GM08714 (cell line): ENCODE data around the gene BTD.
"Not testable (repeated sequence)": the region's sequence is repeated elsewhere in the genome, so short reads cannot be mapped to it uniquely, and the experiment has no call there.

Experiments
- H3K4me3 ChIP-seq: fragments of 200-500 bp; sonication (Bioruptor generic); 2 replicates; pipeline ENCODE4 v1.5.1; 2014; ENCODE audit warnings: mild to moderate bottlenecking, low read length, inconsistent platforms
- ZNF274 ChIP-seq: IDR thresholded peaks from 2 replicates; pipeline ENCODE4 v1.6.1; 2012; ENCODE audit warnings: mild to moderate bottlenecking, low read depth, low read length

Gene BTD

DNA sequence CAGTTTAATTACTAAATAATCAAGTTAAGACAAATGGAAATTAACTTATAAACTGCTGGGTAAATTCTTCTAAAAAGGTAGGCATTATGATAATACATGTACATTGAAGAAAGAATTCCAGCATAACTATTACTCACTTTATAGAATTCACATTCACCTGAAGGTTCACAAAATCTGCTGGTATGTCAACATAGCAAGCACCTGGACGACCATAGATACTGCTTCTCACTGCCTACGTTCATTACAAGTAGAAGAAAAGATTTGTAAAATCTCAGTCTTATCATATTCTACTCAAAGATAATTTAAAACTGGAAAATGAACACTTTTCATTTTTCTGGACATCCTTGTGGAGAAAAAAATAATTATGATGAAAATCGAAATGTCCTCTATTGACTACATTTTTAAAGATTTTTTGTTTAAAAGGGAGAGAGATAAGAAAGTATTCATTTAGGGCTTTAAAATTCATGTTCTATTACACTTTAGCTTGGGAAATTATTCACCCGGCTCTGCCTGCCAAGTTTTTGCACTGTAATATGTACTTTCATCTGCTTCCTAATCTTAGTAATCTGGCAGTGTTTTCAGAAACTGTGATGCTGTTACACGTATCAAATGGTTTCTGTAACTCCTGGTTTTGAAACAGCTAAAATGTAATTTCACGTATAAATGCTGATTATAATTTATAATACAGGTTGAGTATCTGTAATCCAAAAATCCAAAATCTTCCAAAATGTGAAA lies 16.3 kb upstream of the BTD start:
- TF ChIP-seq ZNF274 = no peak

DNA sequence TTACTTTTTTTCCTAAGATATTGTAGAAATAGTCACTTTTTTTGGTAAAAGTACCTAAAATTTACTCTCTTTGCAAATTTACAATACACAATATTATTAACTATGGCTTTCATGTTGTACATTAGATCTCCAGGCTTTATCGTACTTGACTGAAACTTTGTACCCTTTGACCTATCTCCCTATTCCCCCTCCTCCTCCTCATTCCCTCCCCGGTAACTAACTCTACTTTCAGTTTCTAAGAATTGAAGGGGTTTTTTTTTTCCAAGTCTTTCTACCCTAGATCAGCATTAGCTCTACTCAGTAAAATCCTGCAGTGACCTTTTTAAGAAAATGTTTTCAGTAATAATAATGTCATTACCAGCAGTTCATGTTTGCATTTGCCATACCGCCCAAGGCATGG lies 10.3 kb upstream of the BTD start:
- no peak for TF ChIP-seq ZNF274
- H3K4me3 ChIP-seq = no peak overlapping the region

More for the DNA sequence above, 16.3 kb upstream of the BTD start:
- no peak overlapping the region for H3K4me3 ChIP-seq

- no peak for TF ChIP-seq ZNF274
- no peak overlapping the region for H3K4me3 ChIP-seq
Observed at GRCh38 chr3:15591928-15592327, 9.6 kb upstream of the BTD start.

DNA sequence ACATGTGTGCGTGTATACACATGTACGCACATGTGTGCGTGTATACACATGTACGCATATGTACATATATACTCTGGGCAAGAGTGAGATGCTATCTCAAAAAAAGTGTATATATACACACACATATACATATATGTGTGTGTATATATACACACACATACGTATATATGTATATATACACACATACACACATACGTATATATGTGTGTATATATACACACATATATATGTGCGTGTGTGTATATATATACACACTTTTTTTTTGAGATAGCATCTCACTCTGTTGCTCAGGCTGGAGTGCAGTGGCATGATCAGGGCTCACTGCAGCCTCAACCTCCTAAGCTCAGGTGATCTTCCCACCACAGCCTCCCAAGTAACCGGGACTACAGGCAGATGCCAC lies 8.6 kb upstream of the BTD start:
- TF ChIP-seq ZNF274 = no peak

DNA sequence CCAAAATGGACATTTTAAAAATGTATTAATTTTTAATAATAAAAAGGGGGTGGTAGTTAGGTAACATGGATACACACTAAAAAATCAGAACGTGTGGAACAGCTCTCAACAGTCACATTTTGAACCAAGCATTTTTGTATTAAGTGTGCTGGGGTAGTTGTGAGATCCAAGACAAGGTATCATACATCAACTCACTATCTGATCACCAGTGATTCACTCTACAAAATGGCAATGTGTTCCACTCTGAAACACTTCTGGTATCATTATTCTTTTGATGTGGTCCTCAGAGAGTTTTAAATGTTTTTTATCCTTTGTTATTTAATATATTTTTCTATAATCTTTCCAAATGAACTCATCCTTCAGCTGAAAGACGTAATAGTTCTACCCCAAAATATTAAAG lies 5.6 kb upstream of the BTD start:
- TF ChIP-seq ZNF274 = no peak
- H3K4me3 ChIP-seq = no peak overlapping the region

More for the DNA sequence above, 8.6 kb upstream of the BTD start:
- no peak overlapping the region for H3K4me3 ChIP-seq

DNA sequence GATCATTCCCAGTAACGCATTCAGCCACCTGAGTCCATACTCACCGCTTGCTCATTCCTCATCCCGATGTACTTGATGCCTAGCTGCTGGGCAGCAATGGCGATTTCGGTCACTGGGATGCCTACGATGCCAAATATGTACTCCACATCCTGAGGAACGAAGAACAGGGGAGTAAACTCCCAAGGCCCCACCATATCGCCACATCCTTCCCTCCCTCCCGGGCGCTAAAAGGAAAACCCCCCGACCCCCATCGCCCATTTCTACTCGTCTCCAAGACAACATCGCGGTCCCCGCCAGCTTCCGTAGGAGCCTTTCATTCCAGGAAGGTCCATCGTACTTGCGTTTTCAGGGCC lies 523 bp upstream of the BTD start:
- TF ChIP-seq ZNF274 = no peak
- peak overlapping the region; percentile 84 for H3K4me3 ChIP-seq

GRCh38 chr3:15602146-15602536 lies 596 bp downstream of the BTD start:
- TF ChIP-seq ZNF274 = no peak
- peak overlapping the region; percentile 92 for H3K4me3 ChIP-seq

DNA sequence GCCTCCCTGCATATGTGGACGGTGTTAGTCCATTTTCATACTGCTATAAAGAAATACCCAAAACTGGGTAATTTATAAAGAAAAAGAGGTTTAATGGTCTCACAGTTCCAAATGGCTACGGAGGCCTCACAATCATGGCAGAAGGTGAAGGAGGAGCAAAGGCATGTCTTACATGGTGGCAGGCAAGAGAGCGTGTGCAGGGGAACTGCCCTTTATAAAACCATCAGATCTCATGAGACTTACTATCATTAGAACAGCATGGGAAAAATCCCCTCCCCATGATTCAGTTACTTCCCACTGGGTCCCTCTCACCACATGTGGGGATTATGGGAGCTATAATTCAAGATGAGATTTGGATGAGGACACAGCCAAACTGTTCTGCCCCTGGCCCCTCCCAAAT lies 1.3 kb downstream of the BTD start:
- H3K4me3 ChIP-seq = peak overlapping the region; percentile 92; the same call in 1 of the 2 replicates

DNA sequence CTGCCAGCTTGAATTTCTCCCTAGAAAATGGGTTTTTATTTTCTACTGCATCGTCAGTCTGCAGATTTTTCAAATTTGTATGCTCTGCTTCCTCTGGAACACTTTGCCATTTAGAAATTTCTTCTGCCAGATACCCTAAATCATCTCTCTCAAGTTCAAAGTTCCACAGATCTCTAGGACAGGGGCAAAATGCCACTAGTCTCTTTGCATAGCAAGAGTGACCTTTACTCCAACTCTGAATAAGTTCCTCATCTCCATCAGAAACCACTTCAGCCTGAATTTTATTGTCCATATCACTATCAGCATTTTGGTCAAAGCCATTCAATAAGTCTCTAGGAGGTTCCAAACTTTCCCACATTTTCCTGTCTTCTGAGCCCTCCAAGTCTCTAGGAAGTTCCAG lies 3.0 kb downstream of the BTD start:
- not testable (repeated sequence) for H3K4me3 ChIP-seq

- no peak overlapping the region for H3K4me3 ChIP-seq
- TF ChIP-seq ZNF274 = no peak
Observed at GRCh38 chr3:15606434-15606891, 4.9 kb downstream of the BTD start.

DNA sequence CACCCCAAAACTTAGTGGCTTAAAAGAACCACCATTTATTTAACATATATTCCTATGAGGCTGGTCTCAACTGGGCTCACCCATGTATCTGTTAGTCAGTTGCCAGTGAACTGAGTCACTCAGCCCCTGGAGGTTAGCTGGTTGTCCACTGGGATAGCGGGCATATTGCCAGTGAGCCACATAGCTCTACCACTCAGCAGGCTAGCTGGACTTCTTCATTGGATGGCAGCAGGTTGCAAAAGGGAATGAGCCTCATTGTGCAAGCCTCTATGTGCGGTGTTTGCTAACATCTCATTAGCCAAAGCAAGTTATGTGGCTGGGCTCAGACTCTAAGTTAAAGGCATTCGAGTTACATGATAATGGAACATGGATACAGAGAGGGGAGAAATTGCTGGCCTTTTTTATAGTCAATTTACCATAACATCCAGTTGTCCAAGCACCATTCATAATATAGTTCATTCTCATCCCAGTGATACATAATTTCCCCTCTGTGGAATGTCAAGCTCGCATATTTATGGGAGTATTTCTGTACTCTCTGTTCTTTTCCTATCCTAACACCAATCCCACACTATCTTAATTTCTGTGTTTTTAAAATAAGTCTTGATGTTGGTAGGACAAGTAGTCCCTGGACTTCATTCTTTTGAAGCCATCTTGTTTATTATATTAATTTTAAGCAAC lies 8.7 kb downstream of the BTD start:
- TF ChIP-seq ZNF274 = no peak
- H3K4me3 ChIP-seq = no peak overlapping the region

GRCh38 chr3:15611018-15611417 lies 9.5 kb downstream of the BTD start:
- no peak for TF ChIP-seq ZNF274
- no peak overlapping the region for H3K4me3 ChIP-seq

GRCh38 chr3:15612001-15612400 lies 10.5 kb downstream of the BTD start:
- no peak overlapping the region for H3K4me3 ChIP-seq
- TF ChIP-seq ZNF274 = no peak

- no peak for TF ChIP-seq ZNF274
Observed at GRCh38 chr3:15614958-15615357, 13.4 kb downstream of the BTD start.

GRCh38 chr3:15616053-15616452 lies 14.5 kb downstream of the BTD start:
- TF ChIP-seq ZNF274 = no peak
- no peak overlapping the region for H3K4me3 ChIP-seq

More at GRCh38 chr3:15614958-15615357, 13.4 kb downstream of the BTD start:
- no peak overlapping the region for H3K4me3 ChIP-seq

DNA sequence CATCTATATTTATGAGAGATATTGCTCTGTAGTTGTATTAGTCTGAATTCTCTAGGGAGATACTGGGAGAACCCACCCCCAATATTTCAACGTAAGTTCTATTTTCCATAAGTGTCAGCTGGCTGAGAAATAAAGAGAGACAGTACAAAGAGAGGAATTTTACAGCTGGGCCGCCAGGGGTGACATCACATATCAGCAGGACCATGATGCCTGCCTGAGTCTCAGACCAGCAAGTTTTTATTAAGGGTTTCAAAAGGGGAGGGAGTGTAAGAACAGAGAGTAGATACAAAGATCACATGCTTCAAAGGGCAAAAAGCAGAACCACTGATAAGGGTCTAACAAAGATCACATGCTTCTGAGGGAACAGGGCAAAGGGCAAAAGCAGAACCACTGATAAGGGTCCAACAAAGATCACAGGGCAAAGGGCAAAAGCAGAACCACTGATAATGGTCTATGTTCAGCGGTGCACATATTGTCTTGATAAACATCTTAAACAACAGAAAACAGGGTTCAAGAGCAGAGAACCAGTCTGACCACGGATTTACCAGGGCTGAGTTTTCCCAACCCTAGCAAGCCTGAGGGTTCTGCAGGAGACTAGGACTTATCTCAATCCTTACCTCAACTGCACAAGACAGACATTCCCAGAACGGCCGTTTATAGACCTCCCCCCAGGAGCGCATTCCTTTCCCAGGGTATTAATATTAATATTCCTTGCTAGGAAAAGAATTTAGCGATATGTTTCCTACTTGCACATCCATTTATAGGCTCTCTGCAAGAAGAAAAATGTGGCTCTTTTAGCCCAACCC lies 18.3 kb downstream of the BTD start:
- not testable (repeated sequence) for H3K4me3 ChIP-seq
